KMS-11 (cell line): ENCODE measurements around the gene CHRNA7.

ENCODE experiments used
- H2AFZ ChIP-seq: fragments of 200-600 bp; sonication (generic); 2 replicates; pipeline ENCODE4 v1.6.1; 2016; ENCODE audit warnings: antibody characterized with exemption, mixed run types, low read depth
- H3K27ac ChIP-seq: fragments of 200-600 bp; sonication (generic); 2 replicates; pipeline ENCODE4 v1.6.1; 2016; ENCODE audit warnings: mild to moderate bottlenecking, mixed run types
- H3K27me3 ChIP-seq: fragments of 200-600 bp; sonication (generic); 2 replicates; pipeline ENCODE4 v1.6.1; 2017; ENCODE audit warnings: mild to moderate bottlenecking, low read depth, mixed run types, moderate library complexity; ENCODE audit not compliant: insufficient read depth
- H3K36me3 ChIP-seq: fragments of 200-600 bp; sonication (generic); 2 replicates; pipeline ENCODE4 v1.6.1; 2017; ENCODE audit warnings: mild to moderate bottlenecking, mixed run types; ENCODE audit not compliant: insufficient read depth
- H3K4me1 ChIP-seq: fragments of 200-600 bp; sonication (generic); 2 replicates; pipeline ENCODE4 v1.6.1; 2016; ENCODE audit warnings: mild to moderate bottlenecking, low read depth, mixed run types; ENCODE audit not compliant: poor library complexity, severe bottlenecking
- H3K4me2 ChIP-seq: fragments of 200-600 bp; sonication (generic); 2 replicates; pipeline ENCODE4 v1.7.0; 2016; ENCODE audit warnings: mild to moderate bottlenecking, mixed run types
- H3K4me3 ChIP-seq: fragments of 200-600 bp; sonication (generic); IDR thresholded peaks from 2 replicates; pipeline ENCODE4 v1.6.1; 2017; ENCODE audit warnings: low read depth, low read length, mixed read lengths; ENCODE audit not compliant: insufficient read depth
- H3K79me2 ChIP-seq: fragments of 200-600 bp; sonication (generic); 2 replicates; pipeline ENCODE4 v1.6.1; 2016; ENCODE audit warnings: low read depth, mixed run types; ENCODE audit not compliant: insufficient read depth
- H3K9ac ChIP-seq: fragments of 200-600 bp; sonication (generic); 2 replicates; pipeline ENCODE4 v1.6.1; 2016; ENCODE audit warnings: mild to moderate bottlenecking, mixed run types
- H4K20me1 ChIP-seq: fragments of 200-600 bp; sonication (generic); 2 replicates; pipeline ENCODE4 v1.6.1; 2016; ENCODE audit warnings: mild to moderate bottlenecking, mixed run types; ENCODE audit not compliant: insufficient read depth
- TF ChIP-seq, protein P1 (sequence below): fragments of 200-600 bp; sonication (generic); conservative IDR thresholded peaks from 2 replicates; pipeline ENCODE4 v1.6.1; 2017; ENCODE audit warnings: low read depth, mild to moderate bottlenecking, antibody characterized with exemption, low read length, moderate library complexity, mixed read lengths

The CHRNA7 gene

DNA sequence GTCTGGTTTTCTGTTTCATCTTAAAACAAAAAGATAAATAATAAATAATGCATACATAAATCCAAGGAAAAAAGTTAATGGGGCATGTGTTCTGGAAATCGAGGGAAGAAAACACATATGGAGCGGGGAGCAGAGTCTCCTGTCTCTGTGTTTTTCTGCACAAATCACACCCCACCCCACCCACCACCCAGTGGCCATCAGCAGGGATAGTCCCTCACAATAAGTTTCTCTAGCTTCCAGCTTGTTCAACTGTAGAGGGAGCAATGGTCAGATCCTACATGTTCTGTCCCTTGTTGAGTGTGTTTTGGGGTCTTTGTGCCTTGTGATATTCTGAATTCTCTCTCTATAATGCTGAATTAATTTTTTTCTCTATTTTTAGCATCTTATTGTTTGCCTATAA is 26.8 kb upstream of the CHRNA7 start:
- no peak overlapping the region for H3K27ac ChIP-seq
- no peaks in the 10 kb centered on the region for H3K27me3 ChIP-seq
- no peak overlapping the region for H3K4me2 ChIP-seq
- no peak overlapping the region for H2AFZ ChIP-seq
- no peaks in the 10 kb centered on the region for H4K20me1 ChIP-seq
- no peaks in the 10 kb centered on the region for H3K4me1 ChIP-seq
- H3K79me2 ChIP-seq: no peaks in the 10 kb centered on the region
- no peaks in the 10 kb centered on the region for H3K36me3 ChIP-seq
- no peak overlapping the region for H3K4me3 ChIP-seq
- TF ChIP-seq, protein P1, sequence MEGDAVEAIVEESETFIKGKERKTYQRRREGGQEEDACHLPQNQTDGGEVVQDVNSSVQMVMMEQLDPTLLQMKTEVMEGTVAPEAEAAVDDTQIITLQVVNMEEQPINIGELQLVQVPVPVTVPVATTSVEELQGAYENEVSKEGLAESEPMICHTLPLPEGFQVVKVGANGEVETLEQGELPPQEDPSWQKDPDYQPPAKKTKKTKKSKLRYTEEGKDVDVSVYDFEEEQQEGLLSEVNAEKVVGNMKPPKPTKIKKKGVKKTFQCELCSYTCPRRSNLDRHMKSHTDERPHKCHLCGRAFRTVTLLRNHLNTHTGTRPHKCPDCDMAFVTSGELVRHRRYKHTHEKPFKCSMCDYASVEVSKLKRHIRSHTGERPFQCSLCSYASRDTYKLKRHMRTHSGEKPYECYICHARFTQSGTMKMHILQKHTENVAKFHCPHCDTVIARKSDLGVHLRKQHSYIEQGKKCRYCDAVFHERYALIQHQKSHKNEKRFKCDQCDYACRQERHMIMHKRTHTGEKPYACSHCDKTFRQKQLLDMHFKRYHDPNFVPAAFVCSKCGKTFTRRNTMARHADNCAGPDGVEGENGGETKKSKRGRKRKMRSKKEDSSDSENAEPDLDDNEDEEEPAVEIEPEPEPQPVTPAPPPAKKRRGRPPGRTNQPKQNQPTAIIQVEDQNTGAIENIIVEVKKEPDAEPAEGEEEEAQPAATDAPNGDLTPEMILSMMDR: no peak
- H3K9ac ChIP-seq: no peak overlapping the region

DNA sequence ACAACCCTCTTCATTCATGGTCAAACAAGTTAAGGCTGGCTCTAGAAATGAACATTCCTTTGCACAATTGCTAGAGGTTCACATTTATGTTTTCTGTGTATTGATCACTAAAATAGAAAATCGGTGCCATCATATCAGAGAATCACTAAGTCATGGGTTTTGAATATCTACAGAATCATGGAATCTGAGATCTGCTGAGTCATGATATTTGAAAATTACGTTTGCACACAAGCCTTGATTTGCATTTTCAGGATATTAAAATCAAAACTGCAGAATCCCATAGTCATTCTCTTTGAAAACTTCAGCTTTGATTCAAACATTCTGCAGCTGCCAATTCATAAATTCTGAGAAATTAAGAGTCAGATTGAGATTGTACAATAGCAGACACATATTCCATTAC is 26.1 kb upstream of the CHRNA7 start:
- Histone ChIP-seq H3K9ac (no peak overlapping the region), H3K27me3 (no peaks in the 10 kb centered on the region), H4K20me1 (no peaks in the 10 kb centered on the region), H3K27ac (no peak overlapping the region), H2AFZ (no peak overlapping the region), H3K36me3 (no peaks in the 10 kb centered on the region), H3K4me1 (no peaks in the 10 kb centered on the region), H3K79me2 (no peaks in the 10 kb centered on the region), H3K4me3 (no peak overlapping the region), H3K4me2 (no peak overlapping the region)
- TF ChIP-seq, protein P1: no peak

DNA sequence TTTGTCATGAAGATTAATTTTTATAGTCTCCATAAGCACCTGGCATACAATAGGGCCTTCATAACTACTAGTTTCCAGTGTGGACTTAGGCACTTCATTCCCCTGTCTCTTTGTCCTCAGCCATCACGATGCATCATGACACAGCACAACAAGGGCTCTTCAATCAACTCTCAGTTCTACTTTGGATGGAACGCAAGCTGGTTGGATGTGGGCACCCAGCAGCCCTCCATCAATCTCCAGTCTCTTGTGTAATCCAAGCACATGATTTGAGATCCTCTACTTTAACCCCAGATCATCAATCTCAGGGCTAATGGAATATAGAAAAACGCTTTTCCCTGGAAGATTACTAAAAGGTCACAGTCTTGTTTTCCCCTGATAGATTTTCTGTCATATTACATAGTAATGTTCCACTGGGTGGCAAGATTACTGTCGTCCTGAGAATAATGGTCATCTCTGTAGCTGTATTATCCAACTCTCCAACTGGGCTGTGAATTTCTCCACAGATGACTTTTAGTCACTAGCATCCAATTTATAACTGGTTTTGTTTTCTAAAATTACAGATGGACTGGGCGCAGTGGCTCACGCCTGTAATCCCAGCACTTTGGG is 22.9 kb upstream of the CHRNA7 start:
- Histone ChIP-seq H3K27me3 (no peaks in the 10 kb centered on the region), H2AFZ (no peak overlapping the region; the same call in 1 of the 2 replicates), H3K79me2 (no peaks in the 10 kb centered on the region), H3K4me1 (no peaks in the 10 kb centered on the region), H3K4me3 (no peak overlapping the region), H3K4me2 (no peak overlapping the region), H4K20me1 (no peaks in the 10 kb centered on the region), H3K36me3 (no peaks in the 10 kb centered on the region), H3K27ac (no peak overlapping the region), H3K9ac (no peak overlapping the region)
- TF ChIP-seq, protein P1: no peak

DNA sequence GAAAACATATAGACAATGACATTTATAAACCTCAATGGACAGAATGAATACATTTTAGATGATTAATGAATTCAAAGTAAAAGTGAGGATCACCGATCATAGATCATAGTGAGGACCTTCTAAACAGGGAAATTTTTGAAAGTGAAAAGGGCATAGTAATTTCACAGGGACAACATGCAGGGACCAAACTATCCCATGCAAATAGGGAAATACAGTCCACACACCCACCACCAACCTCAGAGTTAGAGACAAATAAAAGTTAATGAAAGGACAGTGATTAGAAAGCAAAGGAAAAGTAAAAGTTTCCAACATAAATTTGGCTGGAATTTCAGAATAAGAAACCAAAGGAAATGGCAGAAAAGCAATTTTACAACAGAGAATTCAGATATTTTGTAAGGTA is 15.4 kb upstream of the CHRNA7 start:
- Histone ChIP-seq H3K4me1 (no peaks in the 10 kb centered on the region), H2AFZ (no peak overlapping the region), H3K4me3 (no peak overlapping the region), H3K36me3 (no peaks in the 10 kb centered on the region), H3K9ac (no peak overlapping the region), H4K20me1 (no peaks in the 10 kb centered on the region), H3K79me2 (no peaks in the 10 kb centered on the region), H3K27me3 (no peaks in the 10 kb centered on the region), H3K4me2 (no peak overlapping the region), H3K27ac (no peak overlapping the region)
- TF ChIP-seq, protein P1: no peak
